GM12878 (cell line): ENCODE measurements around the gene OR2AT4.

Source experiments
- ATF2 ChIP-seq: IDR thresholded peaks from 2 replicates; pipeline ENCODE4 v1.6.1; 2012; ENCODE audit warnings: low read length, inconsistent platforms
- CEBPB ChIP-seq, 2 experiments: fragments of 150-350 bp in 1 of 2; IDR thresholded peaks; 2 replicates each; pipeline ENCODE4 v1.6.1; 2012 to 2014; ENCODE audit warnings: low read depth in 2 of 2, low read length in 2 of 2, borderline replicate concordance in 1 of 2, inconsistent platforms in 1 of 2
- CTCF ChIP-seq, 3 experiments: IDR thresholded peaks in 2 of 3; conservative IDR thresholded peaks in 1 of 3; 2 replicates each; pipeline ENCODE4 v1.5.1; 2011; ENCODE audit warnings: low read depth in 3 of 3, low read length in 3 of 3, mild to moderate bottlenecking in 3 of 3, control low read depth in 2 of 3, moderate library complexity in 2 of 3, inconsistent platforms in 1 of 3, mixed read lengths in 1 of 3; ENCODE audit not compliant: control insufficient read depth in 2 of 3, insufficient read depth in 1 of 3; ENCODE audit errors: extremely low read depth in 1 of 3
- DPF2 ChIP-seq: fragments of 450-650 bp; IDR thresholded peaks from 2 replicates; pipeline ENCODE4 v1.6.1; 2017; ENCODE audit warnings: mild to moderate bottlenecking
- EP300 ChIP-seq, 2 experiments: fragments of 150-350 bp in 1 of 2; IDR thresholded peaks; 2 replicates each; pipeline ENCODE4 v1.6.1; 2011 to 2012; ENCODE audit warnings: low read depth in 2 of 2, low read length in 2 of 2, borderline replicate concordance in 1 of 2, improper control_type of control experiment in 1 of 2, inconsistent platforms in 1 of 2; ENCODE audit not compliant: control insufficient read depth in 1 of 2
- PML ChIP-seq: IDR thresholded peaks from 2 replicates; pipeline ENCODE4 v1.6.1; 2012; ENCODE audit warnings: low read length, inconsistent platforms
- POLR2A ChIP-seq: IDR thresholded peaks from 2 replicates; pipeline ENCODE4 v1.6.1; 2011; ENCODE audit warnings: low read depth, mild to moderate bottlenecking, low read length
- SIN3A ChIP-seq: IDR thresholded peaks from 2 replicates; pipeline ENCODE4 v1.6.1; 2012; ENCODE audit warnings: low read depth, low read length, improper control_type of control experiment
- TARDBP ChIP-seq: IDR thresholded peaks from 2 replicates; pipeline ENCODE4 v1.6.1; 2016; ENCODE audit warnings: borderline replicate concordance
- ZNF592 ChIP-seq: fragments of 450-650 bp; IDR thresholded peaks from 2 replicates; pipeline ENCODE4 v1.6.1; 2017; ENCODE audit warnings: mild to moderate bottlenecking, moderate library complexity

GRCh38 chr11:75144716-75145014 is 48.0 kb upstream of the OR2AT4 start:
- TF ChIP-seq CTCF (IDR thresholded peaks at IDR 0.05 in 2 of 3, conservative IDR thresholded peaks at IDR 0.05 in 1 of 3; ENCODE audit: control insufficient read depth in 2 of 3, extremely low read depth in 1 of 3, insufficient read depth in 1 of 3, low read depth in 3 of 3, low read length in 3 of 3) (no peak), SIN3A (no peak), ZNF592 (no peak), PML (no peak), CEBPB (IDR thresholded peaks at IDR 0.05; ENCODE audit: borderline replicate concordance in 1 of 2, low read depth in 2 of 2, low read length in 2 of 2) (no peak), ATF2 (no peak), POLR2A (no peak), DPF2 (no peak), TARDBP (no peak), EP300 (IDR thresholded peaks at IDR 0.05; ENCODE audit: borderline replicate concordance in 1 of 2, control insufficient read depth in 1 of 2, low read depth in 2 of 2, low read length in 2 of 2) (no peak)
